Amygdala (tissue), 56 donors: ENCODE measurements around the gene ETFA.
"Not testable (repeated sequence)": the region's sequence is repeated elsewhere in the genome, so short reads cannot be mapped to it uniquely, and the experiment has no call there.

Experiments used
- DNase-seq, 56 donors: peaks; one replicate each; lab custom pipeline; 2025; lab: John Stamatoyannopoulos, UW

The ETFA gene

GRCh38 chr15:76285241-76285825 lies 25.9 kb downstream of the ETFA start:
- no peak for DNase-seq

- no peak for DNase-seq
Observed at GRCh38 chr15:76282465-76282864, 28.8 kb downstream of the ETFA start.

- no peak for DNase-seq
Observed at GRCh38 chr15:76278651-76279050, 32.6 kb downstream of the ETFA start.

- DNase-seq: no peak
Observed at GRCh38 chr15:76274821-76275220, 36.4 kb downstream of the ETFA start.

- DNase-seq: no peak
Observed at GRCh38 chr15:76274226-76274625, 37.0 kb downstream of the ETFA start.

GRCh38 chr15:76270876-76271275 lies 40.4 kb downstream of the ETFA start:
- DNase-seq: no peak

GRCh38 chr15:76267077-76267476 lies 44.2 kb downstream of the ETFA start:
- no peak for DNase-seq

GRCh38 chr15:76265769-76266168 lies 45.5 kb downstream of the ETFA start:
- not testable (repeated sequence) for DNase-seq

- DNase-seq: no peak
Observed at GRCh38 chr15:76260246-76260938, 50.9 kb downstream of the ETFA start.

GRCh38 chr15:76259392-76259791 lies 51.9 kb downstream of the ETFA start:
- DNase-seq: no peak

- DNase-seq: no peak
Observed at GRCh38 chr15:76258460-76258859, 52.8 kb downstream of the ETFA start.

GRCh38 chr15:76253691-76254473 lies 57.4 kb downstream of the ETFA start:
- peak in 1 of 56 donors; percentile 2 for DNase-seq

- DNase-seq: no peak
Observed at GRCh38 chr15:76252249-76252648, 59.0 kb downstream of the ETFA start.

GRCh38 chr15:76251717-76252116 lies 59.6 kb downstream of the ETFA start:
- no peak for DNase-seq

GRCh38 chr15:76245072-76245610 lies 66.1 kb downstream of the ETFA start:
- DNase-seq: no peak

- DNase-seq: peak in 1 of 56 donors; percentile 2
Observed at GRCh38 chr15:76239786-76240185, 71.5 kb downstream of the ETFA start.

GRCh38 chr15:76236350-76236749 lies 74.9 kb downstream of the ETFA start:
- DNase-seq: no peak

- DNase-seq: no peak
Observed at GRCh38 chr15:76235186-76235826, 76.0 kb downstream of the ETFA start.

- DNase-seq: no peak
Observed at GRCh38 chr15:76234337-76234889, 76.9 kb downstream of the ETFA start.

GRCh38 chr15:76233921-76234320 lies 77.3 kb downstream of the ETFA start:
- DNase-seq: no peak

GRCh38 chr15:76229266-76229665 lies 82.0 kb downstream of the ETFA start:
- no peak for DNase-seq
